ENCODE results near the gene BCAS3. TPM values are rescaled to one million over a fixed set of nuclear protein-coding genes. Genes with fewer than 3 reads are reported as not detected.

The BCAS3 gene
- total and polyA plus RNA-seq, 11 donors = 4.5 to 23.5 (median 17.9) TPM

DNA sequence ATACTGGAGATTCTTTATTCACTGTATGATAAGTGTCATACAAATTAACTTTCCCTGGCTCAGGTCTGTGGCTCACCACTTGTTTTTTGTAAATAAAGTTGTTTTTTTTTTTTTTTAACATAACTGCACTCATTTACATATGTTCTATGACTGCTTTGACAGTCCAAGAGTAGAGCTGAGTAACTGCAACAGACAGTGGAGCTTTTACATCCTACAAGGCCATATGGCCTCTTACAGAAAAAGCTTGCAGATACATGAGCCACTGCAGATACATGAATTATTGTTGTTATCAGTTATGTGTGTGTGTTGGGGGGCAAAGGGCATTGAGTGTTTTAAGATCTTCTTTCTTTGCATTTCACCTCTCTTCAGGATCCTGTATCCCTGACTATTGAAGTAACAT is 311.7 kb downstream of the BCAS3 start:
- H3K9me3 ChIP-seq = peaks cover 0 to 10% (median 0%) of the 10 kb centered on the region in 12 donors
- ATAC-seq = no peak
- no peak overlapping the region for H3K27ac ChIP-seq
- no peaks in the 10 kb centered on the region for H3K36me3 ChIP-seq
- no peak overlapping the region for H3K4me3 ChIP-seq
- H3K4me1 ChIP-seq = peaks cover 0 to 5% (median 0%) of the 10 kb centered on the region in 12 donors
- no peaks in the 10 kb centered on the region for H3K27me3 ChIP-seq
- TF ChIP-seq CTCF (IDR thresholded peaks at IDR 0.05) (no peak), POLR2A (IDR thresholded peaks at IDR 0.05) (no peak)
- intact Hi-C loops (cut with DNase I) = loop anchor here in 1 of 10 donors (10.0 kb wide), 1 partner anchor 265 kb away; no protein-coding TSS in a partner anchor
- no peak for DNase-seq

DNA sequence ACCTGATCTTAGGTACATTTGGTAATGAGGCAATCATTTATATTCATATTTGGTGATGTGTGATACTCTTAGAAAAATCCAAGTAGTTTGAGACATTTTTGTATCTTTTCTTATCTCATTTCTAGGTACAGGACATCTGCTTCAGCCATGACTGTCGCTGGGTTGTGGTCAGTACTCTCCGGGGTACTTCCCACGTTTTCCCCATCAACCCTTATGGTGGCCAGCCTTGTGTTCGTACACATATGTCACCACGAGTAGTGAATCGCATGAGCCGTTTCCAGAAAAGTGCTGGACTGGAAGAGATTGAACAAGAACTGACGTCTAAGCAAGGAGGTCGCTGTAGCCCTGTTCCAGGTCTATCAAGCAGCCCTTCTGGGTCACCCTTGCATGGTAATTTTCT is 312.2 kb downstream of the BCAS3 start:
- Histone ChIP-seq H3K36me3 (no peaks in the 10 kb centered on the region), H3K27ac (no peak overlapping the region), H3K27me3 (no peaks in the 10 kb centered on the region), H3K4me1 (peaks cover 0 to 5% (median 0%) of the 10 kb centered on the region in 12 donors), H3K9me3 (peaks cover 0 to 10% (median 0%) of the 10 kb centered on the region in 12 donors), H3K4me3 (no peak overlapping the region)
- intact Hi-C loops (cut with DNase I) = loop anchor here in 1 of 10 donors (10.0 kb wide), 1 partner anchor 265 kb away; no protein-coding TSS in a partner anchor
- TF ChIP-seq POLR2A (IDR thresholded peaks at IDR 0.05) = no peak
- TF ChIP-seq CTCF (IDR thresholded peaks at IDR 0.05) = no peak
- DNase-seq (no peak), ATAC-seq (no peak)
- WGBS, 4 donors = 90 to 96% (median 93%) methylated on average over 9 of the region's 9 CpGs

DNA sequence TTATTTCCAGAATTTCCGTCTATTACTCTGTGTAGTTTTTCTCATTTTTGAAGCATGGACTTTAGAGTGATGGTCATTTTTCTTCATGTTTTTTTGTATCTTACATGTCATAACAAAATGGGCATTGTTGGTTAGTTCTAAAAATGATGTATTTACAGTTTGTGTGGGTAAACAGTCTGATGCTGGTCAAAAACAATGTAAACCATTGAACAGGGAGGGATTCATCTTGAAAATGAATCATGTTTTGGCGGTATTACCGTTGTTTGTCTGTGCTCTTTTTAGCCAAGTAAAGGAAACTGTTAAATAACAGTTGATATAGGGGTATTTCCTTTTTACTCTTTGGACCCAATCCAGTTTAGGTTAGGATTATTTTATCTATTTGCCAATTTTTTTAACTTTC is 315.8 kb downstream of the BCAS3 start:
- DNase-seq (no peak), ATAC-seq (no peak)
- Histone ChIP-seq H3K36me3 (no peaks in the 10 kb centered on the region), H3K4me3 (no peak overlapping the region), H3K27me3 (no peaks in the 10 kb centered on the region), H3K9me3 (no peaks in the 10 kb centered on the region), H3K4me1 (peaks cover 0 to 5% (median 0%) of the 10 kb centered on the region in 12 donors), H3K27ac (no peak overlapping the region)
- intact Hi-C loops (cut with DNase I) = no loop called here
- 54 to 64% (median 61%) methylated on average over 3 of the region's 3 CpGs for WGBS, 4 donors
- no peak for TF ChIP-seq CTCF (IDR thresholded peaks at IDR 0.05)

DNA sequence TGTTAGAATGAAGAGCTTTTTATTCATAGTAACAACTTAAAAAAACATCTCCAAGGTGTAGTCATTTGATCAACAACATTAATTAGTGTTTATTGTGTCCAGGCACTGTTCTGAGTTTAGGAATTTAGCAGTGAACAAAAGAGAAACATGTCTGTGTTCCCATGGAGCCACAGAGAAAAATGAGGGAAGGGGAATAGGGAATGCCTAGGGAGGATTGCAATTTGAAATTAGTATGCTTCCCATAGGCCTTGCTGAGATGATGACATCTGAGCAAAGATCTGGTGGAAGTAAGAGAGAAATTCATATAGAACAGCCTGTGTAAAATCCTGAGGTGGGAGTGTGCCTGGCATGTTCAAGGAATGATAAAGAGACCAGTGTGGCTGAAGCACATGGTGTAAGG is 318.0 kb downstream of the BCAS3 start:
- no peaks in the 10 kb centered on the region for H3K9me3 ChIP-seq
- ATAC-seq (no peak), DNase-seq (no peak)
- no peak for TF ChIP-seq POLR2A (IDR thresholded peaks at IDR 0.05)
- TF ChIP-seq CTCF (IDR thresholded peaks at IDR 0.05) = no peak
- H3K27me3 ChIP-seq = no peaks in the 10 kb centered on the region
- peaks cover 0 to 5% (median 0%) of the 10 kb centered on the region in 12 donors for H3K4me1 ChIP-seq
- no peaks in the 10 kb centered on the region for H3K36me3 ChIP-seq
- H3K4me3 ChIP-seq = no peak overlapping the region
- no peak overlapping the region for H3K27ac ChIP-seq
- intact Hi-C loops (cut with DNase I) = no loop called here

Data from heart left ventricle (tissue), 16 donors.